ENCODE data around the gene USB1. TPM values are rescaled to one million over a fixed set of nuclear protein-coding genes. Genes with fewer than 3 reads are reported as not detected.
A peak's percentile ranks its signal among the peaks of the same experiment; 100 is the strongest.

The USB1 gene
- total RNA-seq, 1 experiment from 2014 or later, result 73.1 TPM

GRCh38 chr16:58027916-58028455, 26.8 kb downstream of the USB1 start:
- no TSS peak for BruUV-seq (replicated peaks)
- RAD21 ChIA-PET (ENCODE audit: low non-redundant PET in 1 of 2, low total read pairs in 2 of 2, uncharacterized antibody in 2 of 2, unreplicated experiment in 2 of 2), result no interaction called here
- DNase-seq (ENCODE audit: low read depth, low spot score) (no peak), ATAC-seq (no peak)
- Histone ChIP-seq H3K27ac (ENCODE audit: low read depth, low read length) (peak overlapping the region; percentile 93), H2AFZ (ENCODE audit: low read depth, low read length, poor library complexity, severe bottlenecking) (no peak overlapping the region), H3K9me2 (ENCODE audit: insufficient read depth) (no peaks in the 10 kb centered on the region), H3K4me2 (ENCODE audit: low read length) (peak overlapping the region; percentile 95), H3K79me2 (ENCODE audit: insufficient read depth, low read length) (peaks cover 42% of the 10 kb centered on the region; the same call in 1 of the 2 replicates), H3K9me3 (ENCODE audit: control insufficient read depth in 1 of 2, insufficient read depth in 1 of 2, low read depth in 1 of 2, low read length in 2 of 2) (no peaks in the 10 kb centered on the region), H3K4me3 (replicated peaks in 1 of 2; ENCODE audit: low read depth in 1 of 2, low read length in 2 of 2) (peak overlapping the region; percentile 78 to 94; a peak in 3 of 4 replicates), H3K4me1 (ENCODE audit: control insufficient read depth in 1 of 2, insufficient read depth in 2 of 2, low read length in 2 of 2) (peaks cover 21 to 38% of the 10 kb centered on the region in 2 experiments), H4K20me1 (ENCODE audit: insufficient read depth) (no peaks in the 10 kb centered on the region), H3K27me3 (ENCODE audit: insufficient read depth, low read length) (no peaks in the 10 kb centered on the region), H3K36me3 (ENCODE audit: control insufficient read depth in 1 of 2, insufficient read depth in 2 of 2, low read length in 2 of 2) (no peaks in the 10 kb centered on the region), H3K9ac (ENCODE audit: low read length) (peak overlapping the region; percentile 73)
- intact Hi-C loops (cut with micrococcal nuclease), result loop anchor here (10.0 kb wide), 2 partner anchors 277 to 307 kb away; no protein-coding TSS in a partner anchor
- POLR2A ChIA-PET, result interaction anchor here (0.7 to 0.9 kb wide), 2 partner anchors 94 to 310 kb away, joined by 4 read pairs; no protein-coding TSS in a partner anchor
- TF ChIP-seq REST (IDR thresholded peaks at IDR 0.05; ENCODE audit: low read depth) (no peak), FOSL1 (IDR thresholded peaks at IDR 0.05; ENCODE audit: low read depth) (no peak), JUND (IDR thresholded peaks at IDR 0.05) (no peak), MAX (IDR thresholded peaks at IDR 0.05) (no peak), RAD21 (IDR thresholded peaks at IDR 0.05; ENCODE audit: low read depth) (no peak), YY1 (IDR thresholded peaks at IDR 0.05; ENCODE audit: extremely low read depth, insufficient replicate concordance, low read depth, low read length) (no peak), ATF3 (IDR thresholded peaks at IDR 0.05) (no peak), CEBPB (IDR thresholded peaks at IDR 0.05; ENCODE audit: low read depth) (no peak), SIN3A (IDR thresholded peaks at IDR 0.05; ENCODE audit: low read depth) (no peak), CBX3 (IDR thresholded peaks at IDR 0.05; ENCODE audit: low read depth) (no peak)
- CTCF ChIA-PET, result interaction anchor here (0.6 to 1.4 kb wide), 2 partner anchors 101 to 362 kb away, joined by 3 to 4 read pairs; partner anchors contain the start of gene CFAP20

Data from HCT116 (cell line).